Measurements from ENCODE around the gene PTCSC3.

The PTCSC3 gene

DNA sequence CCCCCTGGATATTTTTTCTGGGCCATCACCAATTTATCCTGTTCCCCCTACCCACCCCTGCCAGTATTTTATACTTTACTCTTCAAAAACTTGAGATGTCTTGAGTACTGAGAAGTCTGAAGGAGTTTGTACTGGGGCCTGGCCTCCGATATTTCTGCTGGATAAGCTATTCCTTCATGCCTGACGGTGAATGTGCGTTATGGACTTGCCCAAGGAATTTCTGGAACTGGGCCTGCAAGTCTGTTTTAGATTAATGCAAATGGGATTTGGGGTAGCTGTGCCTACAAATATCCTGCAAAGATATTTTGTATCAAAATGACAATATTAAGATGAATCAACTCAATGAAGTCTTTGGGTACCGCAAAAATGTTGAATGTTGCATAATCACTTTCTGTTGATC is at the start of gene PTCSC3:
Gene PTCSC3 (minus strand): TSS at position 199 of the 400 bp plus-strand sequence.
- DNase-seq (ENCODE audit: low read depth) = no peak

DNA sequence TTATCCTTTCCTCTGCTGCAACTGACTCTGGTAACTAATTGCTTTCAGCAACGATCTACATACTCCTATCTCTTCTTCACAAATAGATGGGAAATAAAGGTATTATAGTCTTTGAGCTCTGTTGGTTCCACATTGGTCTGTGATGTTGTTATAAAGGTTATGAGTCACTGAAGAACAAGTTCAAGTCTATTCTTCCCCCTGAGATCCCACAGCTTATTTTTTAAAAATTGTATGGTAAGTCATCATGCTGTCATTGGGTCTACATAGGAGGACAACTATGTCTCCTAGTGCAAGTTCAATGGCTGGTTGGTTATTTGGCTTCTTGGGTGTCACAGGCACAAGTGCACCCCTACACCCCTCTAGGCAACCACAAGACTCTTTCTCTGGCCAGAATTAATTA is 49.6 kb upstream of the PTCSC3 start:
- no peak for DNase-seq (ENCODE audit: low read depth)

DNA sequence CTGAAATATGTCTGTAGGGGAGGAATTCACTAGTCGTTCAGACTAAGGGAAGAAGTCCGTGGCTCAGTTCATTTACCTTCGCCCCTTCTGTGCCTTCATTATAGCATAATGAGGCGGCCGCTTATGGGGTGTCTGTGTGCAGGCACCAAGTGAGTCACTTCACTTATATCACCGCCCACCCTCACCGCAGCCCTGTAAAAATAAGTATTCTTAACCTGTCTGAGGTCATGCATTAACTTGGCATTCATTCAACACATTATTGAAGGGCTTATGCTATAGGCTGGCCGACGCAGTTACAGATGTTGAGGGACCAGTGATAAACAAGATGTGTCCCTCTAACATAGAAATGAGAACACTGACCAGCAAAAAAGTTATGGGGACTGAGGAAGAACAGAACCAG is 47.7 kb upstream of the PTCSC3 start:
- no peak for DNase-seq (ENCODE audit: low read depth)

DNA sequence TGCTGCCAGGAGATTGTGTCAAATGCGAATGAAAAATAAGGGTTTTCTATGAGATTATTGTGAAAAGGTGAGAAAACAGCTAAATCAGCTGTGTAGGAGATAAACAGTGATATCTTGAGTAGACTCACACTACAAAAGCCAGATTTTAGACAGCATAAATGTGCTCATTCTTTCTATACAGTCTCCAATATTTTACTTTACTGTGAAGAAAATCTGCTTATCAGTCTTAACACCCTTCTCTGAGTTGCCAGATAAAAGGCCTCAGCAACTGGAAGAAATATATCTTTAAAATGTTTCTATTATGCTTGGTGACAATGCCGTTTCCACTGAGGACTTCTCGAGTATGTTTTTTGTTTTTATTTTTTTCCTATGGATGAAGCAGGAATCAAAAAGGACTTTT is 47.0 kb upstream of the PTCSC3 start:
- DNase-seq (ENCODE audit: low read depth) = no peak

DNA sequence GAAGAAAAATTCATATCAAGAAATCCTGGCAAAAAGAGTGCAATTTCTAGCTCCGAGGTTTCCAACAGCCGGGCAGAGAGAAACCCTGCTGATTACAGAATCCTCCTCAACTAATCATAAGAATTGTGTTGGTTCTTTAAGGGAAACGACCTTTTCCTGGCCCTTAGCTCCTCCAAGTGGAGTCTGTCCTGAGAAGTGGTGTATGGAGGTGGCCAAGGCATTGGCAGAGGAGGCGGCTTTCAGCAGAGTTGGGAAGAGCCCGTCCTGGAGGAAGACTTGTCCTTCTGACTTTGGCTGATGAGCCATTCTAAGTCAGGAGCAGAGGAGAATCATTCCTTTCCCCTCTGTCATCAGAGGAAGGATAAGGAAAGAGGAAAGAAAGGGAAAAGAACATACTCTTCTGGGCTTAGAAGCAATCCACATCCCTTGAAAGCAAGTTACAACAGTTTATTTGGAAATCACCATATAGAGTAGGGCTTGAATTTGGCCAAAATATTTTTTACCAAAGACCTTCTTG is 46.5 kb upstream of the PTCSC3 start:
- DNase-seq (ENCODE audit: low read depth) = no peak

DNA sequence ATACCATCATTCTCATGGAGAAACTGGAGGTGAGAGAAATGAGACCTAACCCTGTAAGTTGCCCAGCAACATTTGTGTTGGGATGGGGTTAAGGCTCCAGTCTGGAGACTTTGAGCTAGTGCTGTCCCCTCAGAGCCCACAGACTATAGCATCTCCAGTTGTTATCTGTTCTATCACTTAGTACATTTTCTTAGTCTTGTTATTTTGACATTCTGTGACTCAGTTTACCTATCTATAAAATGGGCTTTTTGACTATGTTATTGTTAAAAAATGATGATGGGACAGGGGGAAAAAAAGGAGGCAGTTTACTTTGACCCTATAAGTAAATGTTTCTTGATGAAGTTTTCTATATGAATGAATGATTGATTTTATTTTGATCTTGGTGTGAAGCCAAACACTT is 45.8 kb upstream of the PTCSC3 start:
- no peak for DNase-seq (ENCODE audit: low read depth)

DNA sequence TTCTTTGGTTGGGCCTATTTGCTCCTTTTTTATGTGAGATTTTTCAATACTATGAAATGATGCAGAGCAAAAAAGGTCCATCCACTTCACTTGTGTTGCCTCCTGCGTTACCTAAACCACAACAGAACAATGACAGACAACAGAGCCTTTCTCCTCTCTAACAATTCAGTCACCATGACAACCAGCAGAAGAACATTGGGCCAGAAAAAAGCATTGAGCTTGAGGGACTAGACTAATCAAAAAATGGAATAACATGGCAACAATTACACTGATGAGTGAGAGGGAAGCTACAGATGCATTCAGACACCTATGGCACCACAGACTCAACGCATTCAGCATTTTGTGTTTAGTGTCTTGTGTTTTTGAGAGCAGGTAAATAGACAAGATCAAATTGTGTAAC is 44.6 kb upstream of the PTCSC3 start:
- DNase-seq (ENCODE audit: low read depth) = no peak

DNA sequence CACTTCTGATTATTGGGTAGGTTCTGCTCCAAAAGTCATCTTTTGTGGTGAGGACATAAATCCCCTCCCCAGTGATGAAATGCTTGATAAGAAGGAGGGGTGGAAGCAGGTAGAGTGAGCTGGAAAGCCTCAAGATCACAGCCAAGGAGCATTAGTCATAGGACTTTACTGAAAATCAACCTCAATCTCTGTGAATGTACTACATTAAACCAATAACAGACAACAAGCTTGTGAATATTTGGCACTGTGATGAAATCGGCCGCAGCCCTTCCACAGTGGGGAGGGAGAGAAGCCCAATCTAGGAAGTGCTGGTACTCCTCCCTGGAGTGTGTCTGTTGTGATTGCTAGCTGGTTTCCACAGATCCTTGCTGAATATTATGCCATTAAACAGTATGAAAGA is 41.2 kb upstream of the PTCSC3 start:
- no peak for DNase-seq (ENCODE audit: low read depth)

DNA sequence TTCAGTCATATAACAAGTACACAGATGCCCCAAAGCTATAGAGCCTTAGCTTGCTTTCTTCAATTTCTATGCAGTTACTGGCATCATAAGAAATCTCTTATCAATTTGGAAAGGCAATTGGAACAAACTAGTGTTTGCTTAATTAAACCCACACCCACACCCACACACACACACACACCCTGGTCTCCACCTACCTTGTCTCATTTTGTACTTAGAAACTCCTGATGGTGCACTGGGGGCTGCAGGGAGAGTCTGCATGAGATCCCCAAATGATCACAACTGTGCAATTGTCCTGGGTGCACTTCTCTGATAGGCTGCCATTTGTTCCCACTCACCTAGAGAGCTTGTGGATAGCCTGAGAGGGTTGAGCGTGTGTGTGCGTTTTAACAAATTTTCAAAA is 40.5 kb upstream of the PTCSC3 start:
- DNase-seq (ENCODE audit: low read depth) = no peak

DNA sequence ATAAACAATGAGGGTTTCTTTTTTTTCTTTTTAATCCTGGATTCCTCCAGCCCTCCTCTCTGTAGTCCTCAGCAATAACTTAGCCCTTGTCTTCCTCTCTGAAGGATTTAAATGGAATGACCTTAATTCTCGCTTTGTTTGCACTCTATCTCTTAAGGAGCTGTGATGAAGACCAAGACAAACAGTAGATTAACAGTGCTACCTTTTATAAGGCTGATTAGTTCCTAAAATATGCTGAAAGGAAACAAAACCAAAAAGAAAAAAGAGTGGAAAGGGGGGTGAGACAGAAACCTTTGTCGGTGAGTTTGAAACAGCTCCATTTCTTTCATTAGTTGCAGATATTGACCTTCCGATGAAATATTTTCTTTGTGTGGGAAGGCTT is 38.7 kb upstream of the PTCSC3 start:
- no peak for DNase-seq (ENCODE audit: low read depth)

DNA sequence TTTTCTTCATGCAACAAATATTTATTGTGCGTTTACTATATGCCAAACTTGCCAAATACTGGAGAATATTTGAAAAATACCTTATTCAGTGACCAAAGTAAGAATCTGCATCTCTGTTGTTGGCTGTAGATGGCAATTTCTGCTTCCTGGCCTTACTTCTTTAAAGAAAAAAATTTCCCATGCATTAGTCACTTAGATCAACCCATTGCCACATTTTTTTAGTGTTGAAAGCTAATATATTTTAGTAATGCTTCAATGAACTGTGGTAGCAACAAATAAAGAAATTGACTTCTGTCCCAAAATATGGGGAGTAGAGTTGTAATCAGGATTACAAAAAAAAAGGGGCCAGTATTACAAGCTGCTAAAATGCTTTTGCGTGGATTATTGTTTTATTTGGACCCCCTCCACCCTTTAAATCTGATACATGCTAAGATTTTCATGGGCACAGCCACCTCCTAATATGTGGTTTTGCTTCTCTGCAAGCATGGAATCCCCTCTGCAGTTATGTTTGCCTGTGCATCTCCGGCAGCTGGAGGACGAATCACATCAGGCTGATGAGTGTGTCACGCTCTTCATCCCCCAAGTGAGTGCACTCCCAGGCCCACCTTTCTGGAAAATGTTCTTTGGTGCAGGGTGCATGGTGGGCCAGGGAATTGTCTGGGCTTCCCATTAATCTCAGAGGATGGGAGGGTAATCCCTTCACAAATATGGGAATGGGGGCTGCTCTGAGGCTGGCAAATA is 38.1 kb upstream of the PTCSC3 start:
- no peak for DNase-seq (ENCODE audit: low read depth)

DNA sequence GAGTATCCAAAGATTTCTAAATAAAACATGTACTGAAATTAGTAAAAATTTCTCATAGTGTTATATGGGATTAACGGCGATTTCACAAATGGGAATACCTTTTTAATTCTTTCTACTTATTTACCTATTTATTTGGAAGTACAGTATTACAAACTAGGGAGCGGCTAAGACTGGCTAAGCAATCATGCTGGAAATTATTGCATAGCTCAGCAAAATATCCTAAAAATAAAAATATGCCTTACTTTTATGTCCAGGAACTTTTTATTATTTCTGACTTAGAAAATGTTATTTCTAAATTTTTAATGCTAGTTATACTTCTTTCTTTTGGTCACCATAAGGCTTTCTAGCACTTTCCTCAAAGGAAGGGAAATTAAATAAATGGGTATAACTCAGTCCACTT is 36.5 kb upstream of the PTCSC3 start:
- DNase-seq (ENCODE audit: low read depth) = no peak

DNA sequence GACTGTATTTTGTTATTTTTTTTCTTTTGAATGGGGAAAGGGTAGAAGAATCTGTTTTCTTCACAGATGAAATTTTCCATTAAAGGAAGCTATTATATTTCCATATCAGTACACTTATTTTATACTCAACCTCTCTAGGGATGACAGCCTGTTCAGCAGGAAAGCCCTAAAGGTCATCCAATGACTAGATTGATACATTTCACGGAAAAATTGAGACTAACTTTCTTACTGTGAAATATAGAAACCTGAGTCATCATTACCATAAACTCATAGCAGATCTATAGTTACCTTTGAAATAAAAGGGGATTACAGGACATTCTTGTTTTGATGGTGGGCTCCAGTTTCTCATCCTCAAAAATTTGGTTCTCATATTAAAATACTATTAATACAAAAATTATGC is 36.1 kb upstream of the PTCSC3 start:
- no peak for DNase-seq (ENCODE audit: low read depth)

DNA sequence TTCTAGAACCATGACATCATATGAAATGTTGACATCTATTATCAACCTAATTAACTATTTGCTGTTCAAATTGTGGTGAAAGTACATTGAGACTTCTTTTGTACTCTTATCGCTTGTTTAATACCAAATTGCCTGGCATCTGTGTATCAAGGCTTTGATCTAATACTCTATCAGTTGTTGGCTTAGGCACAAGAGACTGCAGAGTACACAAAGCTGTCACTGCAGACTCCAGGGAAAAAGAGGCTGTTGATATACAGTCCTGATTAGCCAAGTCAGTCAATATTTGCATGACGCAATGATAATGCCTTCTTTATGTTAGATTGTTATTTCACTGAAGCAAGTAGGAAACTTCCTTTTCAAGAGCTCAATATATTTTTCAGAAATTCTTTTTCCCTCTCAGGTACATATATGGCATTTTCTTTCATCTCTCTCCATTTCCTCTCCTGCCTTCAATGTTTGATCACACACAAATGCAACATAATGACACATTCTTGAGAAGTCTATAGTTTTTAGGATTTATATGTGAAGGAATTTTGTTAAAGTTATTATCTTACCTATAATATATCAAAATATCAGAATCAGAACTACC is 32.3 kb upstream of the PTCSC3 start:
- DNase-seq (ENCODE audit: low read depth) = no peak

DNA sequence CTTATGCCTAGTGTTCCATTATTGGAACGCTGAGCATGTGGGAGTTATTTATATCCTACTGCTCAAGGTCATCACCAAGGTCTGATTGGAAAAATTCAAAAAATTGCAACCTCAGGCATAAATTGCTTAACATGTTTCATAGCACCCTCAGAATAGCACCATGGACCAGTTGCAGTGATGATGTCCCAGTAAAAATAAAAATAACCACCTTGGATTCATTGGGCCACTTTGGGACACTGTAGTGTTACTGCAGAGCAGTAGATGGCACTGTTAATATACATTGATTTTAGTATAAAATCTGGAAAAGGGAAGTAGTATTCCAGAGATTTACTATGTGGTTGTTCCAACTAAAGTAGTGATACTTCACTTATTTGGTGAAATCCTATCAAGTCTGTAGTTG is 31.0 kb upstream of the PTCSC3 start:
- DNase-seq (ENCODE audit: low read depth) = no peak

DNA sequence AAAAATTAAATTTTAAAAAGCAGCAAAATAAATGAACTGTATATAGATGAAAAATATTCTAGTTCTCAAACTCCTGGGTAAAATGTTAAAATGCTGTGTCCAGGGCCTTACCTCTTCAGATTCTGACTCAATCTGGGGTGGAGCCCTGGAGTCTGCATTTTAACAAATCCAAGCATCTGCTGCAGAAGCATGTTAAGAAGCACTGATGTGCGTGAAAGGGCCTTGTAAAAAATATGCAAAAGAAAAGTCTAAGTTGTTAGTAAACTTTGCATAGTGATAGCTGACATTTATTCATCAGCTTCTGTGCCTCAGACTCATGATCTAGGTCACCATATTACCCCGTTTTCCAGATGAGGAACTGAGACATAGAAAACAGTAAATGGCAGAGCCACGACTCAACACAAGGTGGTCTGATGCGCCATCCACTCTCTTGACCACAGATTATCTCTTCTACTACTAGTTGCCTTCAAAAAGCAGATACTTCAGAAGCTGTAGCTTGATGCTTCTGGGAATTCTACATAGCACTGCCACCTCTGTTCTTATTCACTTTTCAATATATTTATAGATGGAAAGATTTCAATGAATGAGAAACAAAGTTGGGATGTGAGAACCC is 28.0 kb upstream of the PTCSC3 start:
- DNase-seq (ENCODE audit: low read depth) = no peak

DNA sequence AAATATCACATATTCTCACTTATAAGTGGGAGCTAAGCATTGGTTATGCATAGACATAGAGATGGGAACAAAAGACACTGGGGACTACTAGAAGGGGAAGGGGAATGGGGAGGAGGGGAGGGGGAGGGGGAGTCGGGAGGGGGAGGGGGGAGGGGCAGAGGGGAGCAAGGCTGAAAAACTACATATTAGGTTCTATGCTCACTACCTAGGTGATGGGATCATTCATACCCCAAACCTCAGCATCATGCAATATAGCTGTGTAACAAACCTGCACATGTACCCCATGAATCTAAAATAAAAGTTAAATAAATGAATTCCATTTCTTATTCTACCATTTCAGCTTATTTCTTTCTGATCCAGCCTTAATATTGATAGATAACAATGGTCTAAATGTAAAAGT is 21.9 kb upstream of the PTCSC3 start:
- DNase-seq (ENCODE audit: low read depth) = no peak

DNA sequence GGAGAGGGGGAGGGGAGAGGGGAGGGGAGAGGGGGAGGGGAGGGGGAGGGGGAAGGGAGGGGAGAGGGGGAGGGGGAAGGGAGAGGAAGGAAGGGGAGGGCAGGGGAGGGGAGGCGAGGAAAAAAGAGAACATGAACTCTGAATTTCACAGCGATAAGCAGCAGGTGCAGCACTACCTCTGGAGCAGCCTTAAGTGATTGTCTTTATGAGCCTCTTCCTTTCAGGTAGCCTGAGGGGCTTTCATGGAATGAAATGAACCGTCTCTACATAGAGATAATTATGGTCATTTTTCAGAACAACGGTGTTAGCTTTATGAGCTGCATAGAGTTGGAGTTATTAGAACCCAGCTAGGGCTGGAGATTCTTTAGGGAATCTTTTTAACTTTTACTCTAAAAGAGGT is 18.1 kb upstream of the PTCSC3 start:
- DNase-seq (ENCODE audit: low read depth) = no peak

DNA sequence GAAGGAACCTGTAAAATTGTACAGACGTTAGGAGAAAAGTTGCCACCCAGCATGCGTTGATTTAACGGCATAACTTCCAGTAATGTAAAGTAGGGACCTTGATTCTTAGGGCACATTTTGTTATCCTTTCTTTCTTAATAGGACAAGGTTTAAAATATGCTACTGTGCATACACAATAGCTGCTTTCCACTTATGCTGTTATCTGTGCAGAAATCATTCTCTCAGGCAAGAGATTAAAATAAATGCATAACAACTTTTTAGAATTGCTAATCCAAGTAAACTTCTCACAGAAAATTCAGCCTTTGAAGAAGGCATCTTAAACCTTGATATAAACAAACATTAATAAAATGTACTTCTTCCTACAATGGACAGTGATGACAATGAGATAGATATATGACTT is 16.0 kb upstream of the PTCSC3 start:
- no peak for DNase-seq (ENCODE audit: low read depth)

DNA sequence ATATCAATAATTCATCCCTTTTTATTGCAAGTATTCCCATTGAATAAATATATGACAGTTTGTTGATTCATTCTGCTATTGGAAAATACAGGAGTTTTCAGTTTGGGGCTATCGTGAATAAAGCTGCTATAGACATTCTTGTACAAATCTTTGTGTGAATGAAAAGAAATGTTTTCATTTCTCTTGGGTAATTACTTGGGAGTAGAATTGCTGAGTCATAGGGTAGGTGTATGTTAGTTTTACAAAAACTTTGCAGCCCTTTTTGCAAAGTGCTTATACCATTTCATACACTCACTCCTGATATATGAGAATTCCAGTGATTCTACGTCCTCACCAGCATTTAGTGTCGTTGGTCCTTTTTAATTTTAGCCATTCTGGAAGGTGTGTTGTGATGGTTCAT is 6.9 kb upstream of the PTCSC3 start:
- no peak for DNase-seq (ENCODE audit: low read depth)

DNA sequence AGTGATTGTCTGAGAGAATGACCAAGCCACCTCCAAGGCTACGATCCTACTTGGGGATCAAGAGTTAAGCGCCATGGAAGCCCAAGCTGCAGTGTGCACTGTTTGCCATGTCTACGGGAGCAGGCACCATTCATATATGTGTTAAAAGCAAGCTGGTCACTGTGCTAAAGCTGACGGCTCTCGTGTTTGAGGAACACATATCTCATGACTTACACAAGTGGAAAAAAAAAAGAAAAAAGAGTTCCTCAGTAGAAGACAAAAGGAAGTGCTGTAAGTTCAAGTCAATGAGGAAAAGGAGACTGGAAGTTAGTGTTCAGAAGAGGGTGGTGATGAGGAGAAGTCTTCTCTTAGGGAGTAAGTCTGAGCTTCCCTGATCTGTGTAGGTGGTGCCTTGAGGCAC is 4.9 kb upstream of the PTCSC3 start:
- DNase-seq (ENCODE audit: low read depth) = no peak

DNA sequence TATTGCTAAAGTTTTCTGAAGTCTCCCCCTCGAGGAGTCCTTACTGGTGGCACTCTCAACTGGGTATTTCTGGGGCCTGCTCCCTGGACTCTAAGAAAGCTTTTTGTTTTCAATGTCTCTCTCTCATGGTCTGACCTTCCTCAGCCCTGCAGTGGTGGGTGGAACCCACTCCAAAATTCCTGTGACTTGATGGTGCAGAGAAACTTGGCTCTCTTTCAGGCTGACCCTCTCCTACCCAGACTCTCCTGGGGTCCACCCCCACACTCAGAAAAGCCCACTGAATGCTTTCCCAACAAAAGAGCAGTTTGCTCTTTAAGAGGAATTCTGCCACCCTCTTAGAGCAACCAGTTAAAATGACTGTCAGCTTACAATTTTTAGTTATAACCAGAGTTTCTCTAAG is 967 bp upstream of the PTCSC3 start:
- DNase-seq (ENCODE audit: low read depth) = no peak

DNA sequence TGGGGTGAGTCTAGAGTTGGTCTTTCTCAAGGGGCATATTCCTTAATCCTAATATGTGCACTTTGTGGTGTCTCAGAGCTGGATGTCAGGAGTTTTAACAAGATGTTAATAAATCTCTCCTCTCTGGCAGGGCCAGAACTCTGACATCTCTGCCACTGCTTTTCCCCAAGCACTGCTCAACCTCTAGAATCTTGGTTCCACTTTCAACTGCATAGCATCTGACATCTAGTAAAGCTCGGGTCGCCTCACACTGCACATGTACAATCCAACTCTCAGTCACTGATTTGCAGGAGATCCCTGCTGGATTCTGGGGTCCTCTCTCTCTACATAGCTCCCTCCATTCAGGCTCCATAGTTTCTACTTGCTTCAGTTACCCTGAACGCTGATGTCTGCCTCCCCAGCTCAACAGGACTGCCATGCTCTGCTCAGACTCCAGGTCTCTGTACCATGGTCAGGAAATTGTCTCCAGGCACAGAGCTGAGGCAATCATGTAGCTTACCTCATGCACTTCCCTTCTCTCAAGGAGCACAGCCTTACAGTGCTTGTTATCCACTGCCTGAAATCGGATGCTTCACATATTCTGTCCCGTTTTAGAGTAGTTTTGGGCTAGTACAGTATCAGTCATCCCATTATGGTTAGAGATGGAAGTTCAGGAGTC is 1.6 kb downstream of the PTCSC3 start:
- no peak for DNase-seq (ENCODE audit: low read depth)

All from stimulated activated CD8-positive, alpha-beta memory T cell treated with anti-CD3 and anti-CD28 coated beads, Interleukin-12 subunit alpha, Interleukin-12 subunit beta, amount 100 ng/mL, for 4 hours (primary cell).